Measurements from ENCODE around the gene FSTL4.

- TF ChIP-seq, protein P1, sequence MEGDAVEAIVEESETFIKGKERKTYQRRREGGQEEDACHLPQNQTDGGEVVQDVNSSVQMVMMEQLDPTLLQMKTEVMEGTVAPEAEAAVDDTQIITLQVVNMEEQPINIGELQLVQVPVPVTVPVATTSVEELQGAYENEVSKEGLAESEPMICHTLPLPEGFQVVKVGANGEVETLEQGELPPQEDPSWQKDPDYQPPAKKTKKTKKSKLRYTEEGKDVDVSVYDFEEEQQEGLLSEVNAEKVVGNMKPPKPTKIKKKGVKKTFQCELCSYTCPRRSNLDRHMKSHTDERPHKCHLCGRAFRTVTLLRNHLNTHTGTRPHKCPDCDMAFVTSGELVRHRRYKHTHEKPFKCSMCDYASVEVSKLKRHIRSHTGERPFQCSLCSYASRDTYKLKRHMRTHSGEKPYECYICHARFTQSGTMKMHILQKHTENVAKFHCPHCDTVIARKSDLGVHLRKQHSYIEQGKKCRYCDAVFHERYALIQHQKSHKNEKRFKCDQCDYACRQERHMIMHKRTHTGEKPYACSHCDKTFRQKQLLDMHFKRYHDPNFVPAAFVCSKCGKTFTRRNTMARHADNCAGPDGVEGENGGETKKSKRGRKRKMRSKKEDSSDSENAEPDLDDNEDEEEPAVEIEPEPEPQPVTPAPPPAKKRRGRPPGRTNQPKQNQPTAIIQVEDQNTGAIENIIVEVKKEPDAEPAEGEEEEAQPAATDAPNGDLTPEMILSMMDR (IDR thresholded peaks at IDR 0.05; ENCODE audit: low read length) = no peak
- TF ChIP-seq EZH2 (IDR thresholded peaks at IDR 0.05; ENCODE audit: borderline replicate concordance, low read length) = no peak
Observed at GRCh38 chr5:133415506-133415905, 196.8 kb downstream of the FSTL4 start.
